Measurements from ENCODE around the gene TBC1D5. TPM values are rescaled to one million over a fixed set of nuclear protein-coding genes. Genes with fewer than 3 reads are reported as not detected.

Gene TBC1D5
- total and polyA plus RNA-seq, 2 of the 8 experiments (the other 6 are each of a cell fraction or from before 2014, with no cell fraction given), result 11.0 to 22.9 TPM

DNA sequence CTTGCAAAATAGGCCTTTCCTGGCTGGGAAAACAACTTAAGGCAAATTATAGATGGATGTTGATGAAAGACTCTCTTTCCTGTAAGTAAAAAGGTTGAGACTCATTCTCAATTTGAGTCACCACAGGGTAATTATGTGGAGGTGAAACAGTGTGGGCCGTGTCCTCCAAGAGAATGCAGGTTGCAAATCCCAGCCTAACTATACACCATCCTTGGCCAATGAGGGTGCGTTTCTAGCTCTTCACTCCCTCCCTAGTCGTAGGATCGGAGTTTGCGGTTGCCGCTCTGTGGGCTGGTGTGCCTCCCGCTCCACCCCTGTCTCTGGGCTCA, 597.8 kb downstream of the TBC1D5 start:
- Histone ChIP-seq H4K91ac (replicated peaks; ENCODE audit: insufficient read length, low read length) (peak overlapping the region; percentile 0), H3K4me1 (replicated peaks in 1 of 4; ENCODE audit: control insufficient read depth in 3 of 4, insufficient read depth in 4 of 4, low read length in 3 of 4) (peaks cover 2 to 7% (median 4%) of the 10 kb centered on the region in 4 experiments; a peak in 4 of 7 replicates), H2BK12ac (ENCODE audit: low read depth, low read length) (no peak overlapping the region), H3K27ac (ENCODE audit: low read depth, low read length) (no peak overlapping the region), H4K20me1 (replicated peaks in 1 of 2; ENCODE audit: control insufficient read depth in 1 of 2, insufficient read depth in 2 of 2, low read length in 2 of 2) (no peaks in the 10 kb centered on the region), H2AFZ (ENCODE audit: low read length) (no peak overlapping the region), H3K56ac (replicated peaks; ENCODE audit: insufficient read length, low read depth, low read length) (no peak overlapping the region), H2BK20ac (ENCODE audit: low read length) (no peak overlapping the region), H2AK5ac (ENCODE audit: low read depth, low read length) (no peak overlapping the region), H4K5ac (ENCODE audit: insufficient read length, low read depth, low read length) (no peak overlapping the region), H3K23ac (ENCODE audit: insufficient read length) (no peak overlapping the region), H3K9me3 (ENCODE audit: insufficient read depth in 2 of 2, low read depth in 1 of 2, low read length in 1 of 2) (no peaks in the 10 kb centered on the region), H3K36me3 (ENCODE audit: control insufficient read depth in 2 of 4, insufficient read depth in 4 of 4, low read length in 3 of 4) (no peaks in the 10 kb centered on the region), H2BK15ac (ENCODE audit: low read length) (no peak overlapping the region), H3K9ac (replicated peaks in 1 of 4; ENCODE audit: extremely low read depth in 1 of 4, low read depth in 3 of 4, low read length in 3 of 4) (no peak overlapping the region), H3K23me2 (ENCODE audit: low read depth, low read length) (no peaks in the 10 kb centered on the region), H4K8ac (ENCODE audit: extremely low read depth, insufficient read depth, low read length) (no peak overlapping the region), H2BK5ac (ENCODE audit: low read depth, low read length) (no peak overlapping the region), H3K14ac (ENCODE audit: insufficient read length) (no peak overlapping the region), H3K4ac (replicated peaks; ENCODE audit: insufficient read length, low read depth, low read length) (no peak overlapping the region), H3K4me2 (ENCODE audit: insufficient read depth in 1 of 2, low read depth in 2 of 2, low read length in 2 of 2) (no peak overlapping the region), H3K18ac (ENCODE audit: extremely low read depth, low read length) (no peak overlapping the region), H3K79me1 (ENCODE audit: low read depth, low read length) (no peaks in the 10 kb centered on the region), H3K79me2 (ENCODE audit: control insufficient read depth in 1 of 2, insufficient read depth in 2 of 2, low read length in 2 of 2) (no peaks in the 10 kb centered on the region), H2BK120ac (replicated peaks; ENCODE audit: low read depth, low read length) (no peak overlapping the region), H3K4me3 (ENCODE audit: extremely low read depth in 1 of 4, insufficient read depth in 2 of 4, low read depth in 3 of 4, low read length in 4 of 4) (no peak overlapping the region), H3K27me3 (replicated peaks in 1 of 4; ENCODE audit: control insufficient read depth in 3 of 4, extremely low read depth in 1 of 4, insufficient read depth in 3 of 4, low read length in 3 of 4) (no peaks in the 10 kb centered on the region)
- TF ChIP-seq CTBP2 (IDR thresholded peaks at IDR 0.05; ENCODE audit: borderline replicate concordance, insufficient read depth, insufficient read length, low read length), result no peak
- no peak for TF ChIP-seq HDAC2 (IDR thresholded peaks at IDR 0.05; ENCODE audit: borderline replicate concordance in 1 of 2, low read depth in 2 of 2, low read length in 2 of 2)
- TF ChIP-seq KDM5A (IDR thresholded peaks at IDR 0.05; ENCODE audit: low read length), result no peak
- no peak for TF ChIP-seq RBBP5 (IDR thresholded peaks at IDR 0.05; ENCODE audit: borderline replicate concordance, low read depth, low read length)
- no peak for TF ChIP-seq GTF2F1 (IDR thresholded peaks at IDR 0.05; ENCODE audit: borderline replicate concordance, low read depth, low read length)
- no peak for TF ChIP-seq ZNF274 (IDR thresholded peaks at IDR 0.05; ENCODE audit: borderline replicate concordance, extremely low read depth, low read length)
- TF ChIP-seq KDM4A (IDR thresholded peaks at IDR 0.05; ENCODE audit: low read depth, low read length, severe bottlenecking), result no peak
- TF ChIP-seq, protein P1, sequence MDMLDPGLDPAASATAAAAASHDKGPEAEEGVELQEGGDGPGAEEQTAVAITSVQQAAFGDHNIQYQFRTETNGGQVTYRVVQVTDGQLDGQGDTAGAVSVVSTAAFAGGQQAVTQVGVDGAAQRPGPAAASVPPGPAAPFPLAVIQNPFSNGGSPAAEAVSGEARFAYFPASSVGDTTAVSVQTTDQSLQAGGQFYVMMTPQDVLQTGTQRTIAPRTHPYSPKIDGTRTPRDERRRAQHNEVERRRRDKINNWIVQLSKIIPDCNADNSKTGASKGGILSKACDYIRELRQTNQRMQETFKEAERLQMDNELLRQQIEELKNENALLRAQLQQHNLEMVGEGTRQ (IDR thresholded peaks at IDR 0.05; ENCODE audit: low read length), result no peak
- TF ChIP-seq HDAC6 (IDR thresholded peaks at IDR 0.05; ENCODE audit: low read depth, low read length), result no peak
- TF ChIP-seq SIX5 (IDR thresholded peaks at IDR 0.05; ENCODE audit: low read depth, low read length), result no peak
- no peak for TF ChIP-seq BRCA1 (IDR thresholded peaks at IDR 0.05; ENCODE audit: low read depth, low read length)
- no peak for TF ChIP-seq SUZ12 (IDR thresholded peaks at IDR 0.05; ENCODE audit: low read length)
- DNase-seq (ENCODE audit: low read depth in 1 of 2, low spot score in 2 of 2), result no peak
- FAIRE-seq, result no peak
- CTCF ChIA-PET (ENCODE audit: partially characterized antibody), result interaction anchor here (0.8 kb wide), 1 partner anchor 22 kb away, joined by 3 read pairs; no protein-coding TSS in a partner anchor
- POLR2A ChIA-PET (ENCODE audit: partially characterized antibody), result no interaction called here
- 91% methylated on average over 7 of the region's 7 CpGs; no CpG with 5 or more reads in 1 of the 2 experiments for WGBS, 2 experiments (ENCODE audit: extremely low coverage in 1 of 2, insufficient coverage in 1 of 2, insufficient read length in 1 of 2, insufficient replicate concordance in 2 of 2, low coverage in 1 of 2, low lambda C conversion rate in 2 of 2, missing lambda C conversion rate in 1 of 2)
